GM18511 (cell line): ENCODE data around the gene CCM2L.

Experiments
- ATAC-seq: cut with Tn5 transposase; IDR thresholded peaks from one replicate; pipeline ENCODE4 v1.9.1; 2021; ENCODE audit warnings: mild to moderate bottlenecking, moderate library complexity; ENCODE audit not compliant: unreplicated experiment

The CCM2L gene

GRCh38 chr20:32056708-32057483, 46.7 kb downstream of the CCM2L start:
- no peak for ATAC-seq

- no peak for ATAC-seq
Measured at GRCh38 chr20:32057656-32058184, 47.5 kb downstream of the CCM2L start.

DNA sequence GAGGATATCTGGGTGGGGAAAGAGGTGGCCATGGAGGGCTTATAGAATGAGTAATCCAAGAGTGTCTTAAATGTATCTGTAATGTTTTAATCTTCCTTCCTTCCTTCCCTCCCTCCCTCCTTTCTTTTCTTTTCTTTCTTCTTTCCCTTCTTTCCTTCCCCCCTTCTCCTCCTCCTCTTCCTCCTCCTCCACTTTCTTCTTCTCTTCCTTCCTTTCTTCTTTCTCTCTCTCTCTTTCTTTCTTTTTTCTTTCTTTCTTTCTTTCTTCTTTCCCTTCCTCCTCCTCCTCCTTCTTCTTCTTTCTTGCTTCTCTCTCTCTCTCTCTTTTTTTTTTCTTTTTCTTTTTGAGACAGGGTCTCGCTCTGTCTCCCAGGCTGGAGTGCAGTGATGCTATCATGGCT, 49.0 kb downstream of the CCM2L start:
- ATAC-seq = no peak

DNA sequence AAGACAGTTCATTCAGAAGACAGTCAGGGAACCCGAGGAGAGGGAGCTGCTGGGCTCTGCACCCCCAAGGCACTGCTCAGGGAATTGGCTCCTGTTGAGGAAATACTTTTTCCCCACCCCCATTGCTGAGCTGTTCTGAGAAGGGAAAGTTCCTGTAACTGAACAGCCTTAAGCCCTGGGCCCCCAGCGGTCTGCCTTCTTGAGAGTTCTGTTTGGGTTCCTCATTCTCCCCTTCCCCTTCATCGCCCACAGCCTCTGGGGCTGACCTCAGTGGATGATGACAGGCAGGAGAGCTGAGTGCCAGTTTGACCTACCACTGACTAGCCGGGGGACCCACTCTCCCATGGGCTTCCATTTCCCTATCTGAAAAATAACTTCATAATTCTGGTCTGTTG, 52.5 kb downstream of the CCM2L start:
- no peak for ATAC-seq

DNA sequence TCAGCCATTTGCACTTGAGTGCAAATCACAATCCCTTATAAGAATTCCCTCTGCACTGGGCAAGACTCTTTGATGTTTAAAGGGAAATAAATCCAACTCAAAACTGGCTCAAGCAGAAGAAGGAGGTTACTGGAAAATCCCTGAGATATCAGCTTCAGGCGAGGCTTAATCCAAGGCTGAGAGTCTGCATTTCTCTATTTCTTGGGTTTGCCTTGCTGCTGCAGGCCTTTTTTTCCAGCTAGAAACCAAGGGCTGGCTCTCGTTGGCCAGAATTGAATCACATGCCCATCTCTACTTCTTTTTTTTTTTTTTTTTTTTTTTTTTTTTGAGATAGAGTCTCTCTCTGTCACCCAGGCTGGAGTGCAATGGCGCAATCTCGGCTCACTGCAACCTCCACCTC, 53.5 kb downstream of the CCM2L start:
- no peak for ATAC-seq

- ATAC-seq = no peak
Measured at GRCh38 chr20:32064667-32065066, 54.4 kb downstream of the CCM2L start.

- no peak for ATAC-seq
Measured at GRCh38 chr20:32067234-32067821, 57.1 kb downstream of the CCM2L start.

DNA sequence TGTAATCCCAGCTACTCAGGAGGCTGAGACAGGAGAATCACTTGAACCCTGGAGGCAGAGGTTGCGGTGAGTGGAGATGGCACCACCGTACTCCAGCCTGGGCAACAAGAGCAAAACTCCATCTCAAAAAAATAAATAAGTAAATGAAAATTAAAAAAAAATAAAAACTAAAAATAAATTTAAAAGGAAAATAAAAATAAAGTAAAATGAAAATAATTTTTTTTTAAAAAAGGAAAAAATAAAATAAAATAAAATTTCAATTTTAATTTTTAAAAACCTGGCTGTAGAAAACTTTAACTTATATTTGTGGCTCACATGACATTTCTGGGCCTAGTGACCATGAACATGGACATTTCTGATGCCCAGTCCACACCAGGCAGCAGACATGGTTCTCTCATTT, 57.9 kb downstream of the CCM2L start:
- ATAC-seq = no peak

GRCh38 chr20:32069711-32070110, 59.5 kb downstream of the CCM2L start:
- no peak for ATAC-seq

DNA sequence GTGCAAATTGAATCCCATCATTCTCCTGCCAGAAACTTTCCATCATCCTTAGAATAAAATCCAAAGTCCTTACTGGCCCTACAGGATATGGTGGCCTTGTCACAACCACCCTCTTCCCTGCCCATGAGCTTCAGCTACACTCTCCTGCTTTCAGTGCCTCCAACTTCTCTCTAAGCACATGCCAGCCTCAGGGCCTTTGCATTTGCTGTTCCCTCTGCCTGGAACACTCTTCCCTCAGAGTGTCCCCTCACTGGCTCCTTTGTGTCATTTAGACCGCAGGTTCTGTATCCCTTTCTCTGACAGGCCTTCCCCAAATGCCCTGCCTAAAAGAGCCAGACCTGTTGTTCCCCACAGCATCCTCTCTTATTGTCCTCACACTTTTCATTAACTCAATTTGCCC, 60.0 kb downstream of the CCM2L start:
- no peak for ATAC-seq

DNA sequence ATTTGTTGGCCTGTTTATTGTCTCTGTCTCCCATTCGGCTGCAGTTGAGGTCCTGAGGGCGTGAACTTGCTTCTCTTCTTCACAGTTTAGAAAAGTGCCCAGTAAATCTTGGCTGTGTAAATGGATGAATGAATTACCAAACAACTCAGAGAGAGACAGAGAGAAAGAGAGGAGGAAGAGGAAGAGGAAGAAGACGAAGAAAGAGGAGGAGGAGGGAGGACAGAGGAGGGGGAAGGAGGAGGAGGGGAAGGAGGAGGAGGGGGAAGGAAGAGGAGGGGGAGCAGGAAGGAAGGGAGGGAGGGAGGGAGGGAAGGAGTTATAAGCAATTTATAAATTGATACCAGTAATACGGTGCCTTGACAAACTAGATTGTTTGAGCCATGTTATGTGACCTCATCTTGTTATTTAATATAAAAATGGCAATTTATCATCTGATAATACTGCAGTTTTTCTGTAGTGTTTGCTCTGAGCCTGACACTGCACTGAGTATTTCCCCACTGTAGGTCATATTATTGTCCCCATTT, 60.5 kb downstream of the CCM2L start:
- ATAC-seq = no peak

GRCh38 chr20:32071395-32072167, 61.3 kb downstream of the CCM2L start:
- no peak for ATAC-seq

DNA sequence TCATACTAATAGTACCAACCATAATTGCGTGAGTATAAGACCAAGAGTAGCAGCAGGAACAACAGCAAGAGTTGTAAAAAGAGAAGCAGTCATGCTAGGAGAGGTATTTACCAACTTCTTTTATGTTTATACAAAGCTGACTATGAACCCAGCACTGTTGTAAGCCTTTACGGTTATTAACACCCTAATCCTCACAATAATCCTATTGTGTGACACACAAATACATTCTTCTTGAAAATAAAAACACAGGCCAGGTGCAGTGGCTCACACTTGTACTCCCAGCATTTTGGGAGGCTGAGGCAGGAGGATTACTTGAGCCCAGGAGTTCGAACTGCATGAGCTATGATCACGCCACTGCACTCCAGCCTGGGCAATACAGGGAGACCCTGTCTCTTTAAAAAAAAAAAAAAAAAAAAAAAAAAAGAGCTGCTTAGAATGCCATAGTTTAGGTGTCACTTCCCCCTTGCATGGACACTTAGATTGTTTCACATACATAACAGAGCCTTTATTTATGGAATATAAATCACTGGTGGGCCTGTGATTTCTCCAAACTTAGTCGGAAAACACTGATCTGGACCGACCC, 62.0 kb downstream of the CCM2L start:
- ATAC-seq = no peak

DNA sequence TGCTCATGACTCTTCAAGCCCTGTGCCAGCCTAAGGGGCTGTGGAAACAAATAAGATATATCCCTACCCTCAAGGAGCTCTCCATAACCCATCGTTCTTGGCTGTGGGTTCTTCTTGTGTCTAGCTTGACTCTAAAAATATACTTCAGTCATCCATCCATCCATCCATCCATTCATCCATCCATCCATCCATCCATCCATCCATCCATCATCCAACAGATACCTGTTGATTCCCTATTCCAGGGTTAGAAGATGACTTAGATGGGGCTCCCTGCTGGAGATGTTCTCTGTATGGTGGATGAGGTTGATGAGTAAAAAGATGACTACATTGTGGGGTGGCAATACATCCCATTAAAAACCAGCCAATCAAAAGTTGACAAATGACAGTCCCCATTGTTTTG, 65.3 kb downstream of the CCM2L start:
- ATAC-seq = no peak

GRCh38 chr20:32077190-32077589, 67.0 kb downstream of the CCM2L start:
- no peak for ATAC-seq

DNA sequence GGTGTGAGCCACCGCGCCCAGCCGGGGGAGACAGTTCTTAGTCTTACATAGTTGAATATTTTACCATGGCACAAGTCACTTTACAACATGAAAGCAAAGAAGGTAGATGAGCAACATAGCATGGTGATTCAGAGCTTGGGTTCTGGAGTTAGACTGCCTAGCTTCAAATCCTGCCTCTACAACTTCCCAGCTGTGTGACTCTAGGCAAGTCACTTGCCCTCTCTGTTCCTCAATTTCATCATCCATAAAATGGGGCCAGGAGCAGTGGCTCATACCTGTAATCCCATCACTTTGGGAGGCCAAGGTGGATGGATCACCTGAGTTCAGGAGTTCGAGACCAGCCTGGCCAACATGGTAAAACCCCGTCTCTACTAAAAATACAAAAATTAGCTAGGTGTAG, 68.1 kb downstream of the CCM2L start:
- no peak for ATAC-seq

DNA sequence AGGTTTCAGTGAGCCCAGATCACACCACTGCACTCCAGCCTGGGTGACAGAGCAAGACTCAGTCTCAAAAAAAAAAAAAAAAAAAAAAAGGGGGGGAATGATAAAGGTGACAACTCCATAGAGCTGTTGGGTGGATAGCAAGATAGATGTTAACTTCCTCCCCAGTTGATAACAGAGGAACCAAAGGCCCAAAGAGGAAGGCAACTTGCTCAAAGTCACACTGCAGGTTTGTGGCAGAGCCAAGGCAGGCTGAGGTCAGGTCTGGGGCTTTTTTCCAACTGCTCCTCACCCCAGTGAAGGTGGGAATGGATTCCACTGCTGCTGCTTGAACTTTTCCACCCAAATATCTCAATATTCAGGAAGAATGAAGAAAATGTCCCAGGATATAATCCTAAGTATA, 68.6 kb downstream of the CCM2L start:
- ATAC-seq = no peak

DNA sequence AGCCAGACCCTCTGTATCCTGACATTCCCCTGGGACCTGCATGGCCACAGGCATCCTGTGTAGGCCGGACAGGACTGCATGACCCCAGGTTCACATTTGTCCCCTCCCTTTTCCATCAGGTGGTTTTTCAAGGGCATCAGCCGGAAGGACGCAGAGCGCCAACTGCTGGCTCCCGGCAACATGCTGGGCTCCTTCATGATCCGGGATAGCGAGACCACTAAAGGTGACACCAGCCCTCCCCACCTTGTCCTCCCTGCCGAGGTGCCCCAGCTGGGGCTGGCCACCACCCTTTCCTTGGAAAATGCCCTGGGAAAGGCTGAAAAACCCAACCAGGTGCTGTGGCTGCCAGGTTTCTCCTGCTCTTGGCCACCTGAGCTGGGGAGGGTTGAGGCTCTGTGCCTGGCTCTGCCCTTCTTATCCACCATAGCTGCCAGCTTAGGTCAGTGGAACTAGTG, 69.4 kb downstream of the CCM2L start:
- no peak for ATAC-seq

DNA sequence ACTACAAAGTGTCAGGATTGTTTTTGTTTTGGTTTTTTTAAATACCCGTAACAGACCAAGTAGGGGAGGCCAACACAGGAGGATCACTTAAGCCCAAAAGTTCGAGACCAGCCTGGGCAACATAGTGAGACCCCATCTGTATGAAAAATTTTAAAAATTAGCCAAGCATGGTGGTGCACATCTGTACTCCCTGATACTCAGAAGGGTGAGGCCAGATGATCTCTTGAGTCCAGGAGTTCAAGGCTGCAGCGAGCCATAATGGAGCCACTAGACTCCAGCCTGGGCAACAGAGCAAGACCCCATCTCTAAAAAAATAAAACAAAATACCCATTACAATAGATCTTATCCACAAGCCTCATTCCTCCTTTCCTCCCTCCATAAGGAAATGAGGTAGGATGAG, 70.5 kb downstream of the CCM2L start:
- ATAC-seq = no peak
